GM18517 (cell line): Measurements from ENCODE around the gene IFNA5.

ENCODE experiments used
- ATAC-seq: cut with Tn5 transposase; IDR thresholded peaks from one replicate; pipeline ENCODE4 v1.9.1; 2021; ENCODE audit warnings: mild to moderate bottlenecking, moderate library complexity; ENCODE audit not compliant: unreplicated experiment

The IFNA5 gene

GRCh38 chr9:21305213-21305612 lies at the start of gene IFNA5:
TSS of gene IFNA5 (minus strand) at chr9:21305313. CDS start at chr9:21305256, 57 bp downstream.
- no peak for ATAC-seq

DNA sequence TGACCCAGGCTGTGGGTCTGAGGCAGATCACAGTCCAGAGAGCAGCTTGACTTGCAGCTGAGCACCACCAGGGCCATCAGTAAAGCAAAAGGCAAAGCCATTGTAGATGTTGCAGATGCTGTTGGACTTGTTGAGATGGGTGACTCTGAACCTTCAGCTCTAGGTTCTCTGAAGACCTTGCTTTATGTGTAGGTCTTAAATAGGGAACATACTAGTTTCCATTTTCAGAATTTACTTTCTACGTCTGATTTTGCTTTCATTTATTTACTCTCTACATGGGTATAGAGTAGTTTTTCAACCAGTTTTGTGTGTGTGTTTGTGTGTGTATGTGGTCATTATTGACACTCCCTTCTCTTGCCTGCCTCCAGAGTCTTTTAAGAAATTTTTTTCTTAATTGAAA lies 45.7 kb upstream of the IFNA5 start, which contains the start of gene IFNA6:
Gene IFNA6 (minus strand): TSS at position 101 of the 400 bp plus-strand sequence. CDS start 0 bp downstream, at position 101.
- no peak for ATAC-seq

GRCh38 chr9:21348430-21348970 lies 43.4 kb upstream of the IFNA5 start:
- ATAC-seq: no peak

DNA sequence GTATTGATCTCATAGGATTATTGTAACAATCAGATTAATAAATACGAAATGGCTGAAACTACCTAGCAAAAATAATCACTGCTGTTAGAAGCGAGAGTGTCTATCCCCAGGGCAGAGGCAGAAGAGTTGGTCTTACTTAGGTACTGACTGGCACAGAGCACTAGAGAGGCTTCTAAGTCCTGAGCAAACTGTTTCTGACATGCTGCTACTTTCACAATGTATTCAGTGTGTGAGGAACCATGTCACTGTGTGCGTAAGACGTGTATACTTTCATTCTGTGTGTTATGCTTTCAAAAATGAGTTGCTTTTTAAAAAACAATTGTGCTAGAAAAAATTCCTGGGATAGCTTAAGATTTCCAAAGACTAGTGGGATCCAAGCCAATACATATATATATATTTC lies 35.6 kb upstream of the IFNA5 start:
- ATAC-seq: no peak

GRCh38 chr9:21336457-21336856 lies 31.3 kb upstream of the IFNA5 start:
- ATAC-seq: no peak

- peak; percentile 83 for ATAC-seq
Observed at GRCh38 chr9:21334701-21335632, 29.9 kb upstream of the IFNA5 start, which contains the start of gene KLHL9. TSS of gene KLHL9 (minus strand) at chr9:21335404. CDS start at chr9:21334859, 545 bp downstream.

GRCh38 chr9:21333226-21333625 lies 28.1 kb upstream of the IFNA5 start:
- no peak for ATAC-seq

DNA sequence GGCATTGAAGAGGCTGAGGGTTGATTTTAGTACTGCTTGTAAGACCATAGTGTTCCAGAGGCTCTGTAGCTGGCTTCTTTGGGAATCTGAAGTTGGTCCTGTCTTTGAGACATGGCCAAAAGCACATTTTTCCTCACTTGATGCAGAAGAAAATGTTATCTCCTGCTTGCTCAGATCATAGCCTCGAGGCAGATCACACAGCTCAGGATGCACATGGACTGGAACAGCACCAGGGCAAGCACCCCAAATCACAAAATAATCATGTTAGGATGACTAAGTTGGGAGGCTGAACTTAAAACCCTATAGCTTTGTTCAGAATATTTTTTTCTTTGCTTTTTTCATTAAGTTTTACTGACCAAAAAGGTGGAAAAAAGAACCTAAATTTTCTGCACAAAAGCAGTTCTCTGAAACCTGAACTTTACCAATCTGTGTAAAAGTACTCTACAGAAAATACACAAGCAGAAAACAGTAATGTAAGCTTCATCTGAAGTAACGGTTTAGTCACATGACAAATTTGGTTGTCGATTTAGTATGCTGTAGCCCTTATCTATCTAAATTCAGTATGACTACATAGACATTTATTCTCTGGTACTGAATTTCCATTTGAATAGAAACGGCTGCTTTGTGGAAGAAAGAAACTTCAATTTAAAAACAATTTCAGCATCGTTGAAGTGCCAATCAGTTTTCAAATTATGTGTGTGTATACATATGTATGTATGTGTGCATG lies 26.7 kb upstream of the IFNA5 start:
- ATAC-seq: no peak

DNA sequence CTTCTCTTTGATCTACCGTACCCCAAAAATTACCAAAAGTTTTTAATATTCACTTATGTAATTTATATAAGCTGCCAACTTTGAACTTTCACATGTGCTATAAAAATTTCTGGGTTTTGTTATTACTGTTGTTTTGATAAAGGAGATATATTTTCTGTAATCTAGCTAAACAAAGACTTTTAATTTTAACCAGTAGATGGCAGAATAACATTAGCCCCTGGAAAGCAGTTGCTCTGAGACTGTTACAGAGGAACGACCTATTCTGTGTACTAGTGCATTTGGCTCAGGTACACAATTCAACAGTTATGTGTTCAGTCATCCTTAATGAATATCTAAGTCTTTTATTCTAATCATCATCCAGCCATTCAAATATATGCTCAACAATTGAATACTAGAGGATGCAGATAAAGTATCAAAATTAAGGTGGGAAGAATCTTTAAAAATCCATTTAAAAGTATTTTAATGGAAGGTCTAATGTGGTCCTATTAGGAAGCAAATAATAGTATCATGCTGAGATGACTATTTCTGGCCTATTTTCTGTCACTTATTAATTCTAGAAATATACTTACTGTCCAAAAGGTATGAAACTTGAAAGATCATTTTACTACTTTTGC lies 21.5 kb upstream of the IFNA5 start:
- ATAC-seq: peak; percentile 82

GRCh38 chr9:21324047-21324446 lies 18.9 kb upstream of the IFNA5 start:
- no peak for ATAC-seq

DNA sequence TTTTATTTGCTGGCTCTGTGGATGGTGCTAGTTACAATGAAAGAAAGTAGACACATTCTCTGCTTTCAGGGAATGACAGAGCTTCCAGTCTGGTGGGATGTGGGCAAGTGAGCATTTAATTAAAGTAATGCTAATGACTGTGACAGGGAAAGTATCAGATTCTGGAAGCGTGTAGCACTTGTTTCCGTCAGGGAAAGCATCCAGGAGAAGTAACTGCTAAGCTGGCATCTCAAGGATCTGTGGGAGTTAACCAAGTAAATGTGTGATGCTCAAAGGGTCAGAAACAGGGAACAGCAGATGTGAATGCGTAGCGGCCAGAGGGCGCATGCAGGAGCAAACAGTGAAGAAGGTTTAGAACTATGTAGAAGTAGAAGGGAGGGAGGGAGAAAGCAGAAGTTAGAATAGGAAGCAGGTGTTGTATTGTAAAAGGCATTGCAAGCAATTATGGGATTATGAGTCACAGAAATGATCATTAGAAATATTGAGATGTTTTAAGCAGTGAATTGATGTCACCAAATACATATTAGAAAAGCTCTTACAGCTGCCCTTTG lies 17.9 kb upstream of the IFNA5 start:
- no peak for ATAC-seq

GRCh38 chr9:21320465-21320864 lies 15.4 kb upstream of the IFNA5 start:
- no peak for ATAC-seq

- peak; percentile 69 for ATAC-seq
Observed at GRCh38 chr9:21317956-21318923, 13.1 kb upstream of the IFNA5 start.

GRCh38 chr9:21316860-21317259 lies 11.7 kb upstream of the IFNA5 start:
- no peak for ATAC-seq

- no peak for ATAC-seq
Observed at GRCh38 chr9:21316032-21316842, 11.1 kb upstream of the IFNA5 start.

DNA sequence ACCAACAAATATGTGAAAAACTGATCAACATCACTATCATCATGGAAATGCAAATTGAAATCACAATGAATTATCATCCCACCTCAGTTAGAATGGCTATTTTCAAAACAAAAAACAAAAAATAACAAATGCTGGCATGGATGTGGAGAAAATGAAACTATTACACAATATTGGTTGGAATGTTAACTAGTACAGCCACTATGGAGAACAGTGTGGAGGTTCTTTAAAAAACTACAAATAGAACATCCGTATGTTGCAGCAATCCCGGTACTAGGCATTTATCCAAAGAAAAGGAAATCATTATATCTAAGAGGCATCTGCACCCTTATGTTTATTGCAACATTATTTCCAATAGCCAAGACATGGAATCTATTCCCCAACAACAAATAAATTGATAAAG lies 9.0 kb upstream of the IFNA5 start:
- ATAC-seq: no peak

GRCh38 chr9:21311889-21312288 lies 6.8 kb upstream of the IFNA5 start:
- ATAC-seq: no peak

DNA sequence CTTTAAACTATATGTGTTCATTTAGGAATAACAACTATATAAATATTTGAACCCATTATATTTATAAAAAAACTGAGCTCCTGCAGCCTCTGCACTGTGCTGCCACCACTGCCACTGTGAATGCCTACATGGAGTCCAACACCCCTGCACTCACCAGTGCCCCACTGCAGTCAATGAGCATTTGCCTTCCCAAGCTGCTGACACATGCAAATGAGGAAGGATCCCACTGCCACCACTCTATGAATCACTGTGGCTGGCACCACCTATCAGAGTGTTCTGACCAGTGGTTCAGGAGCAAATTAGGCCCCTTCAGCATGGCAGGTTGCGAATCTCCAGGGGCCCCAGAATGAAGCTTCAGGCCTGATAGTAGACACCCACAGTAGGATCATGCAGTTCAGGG lies 9.1 kb downstream of the IFNA5 start:
- ATAC-seq: no peak
